Measurements from ENCODE around the gene BRPF1. TPM values are rescaled to one million over a fixed set of nuclear protein-coding genes. Genes with fewer than 3 reads are reported as not detected.

BRPF1 gene
- total and polyA plus RNA-seq, 2 experiments from 2014 or later = 8.0 to 24.7 TPM

DNA sequence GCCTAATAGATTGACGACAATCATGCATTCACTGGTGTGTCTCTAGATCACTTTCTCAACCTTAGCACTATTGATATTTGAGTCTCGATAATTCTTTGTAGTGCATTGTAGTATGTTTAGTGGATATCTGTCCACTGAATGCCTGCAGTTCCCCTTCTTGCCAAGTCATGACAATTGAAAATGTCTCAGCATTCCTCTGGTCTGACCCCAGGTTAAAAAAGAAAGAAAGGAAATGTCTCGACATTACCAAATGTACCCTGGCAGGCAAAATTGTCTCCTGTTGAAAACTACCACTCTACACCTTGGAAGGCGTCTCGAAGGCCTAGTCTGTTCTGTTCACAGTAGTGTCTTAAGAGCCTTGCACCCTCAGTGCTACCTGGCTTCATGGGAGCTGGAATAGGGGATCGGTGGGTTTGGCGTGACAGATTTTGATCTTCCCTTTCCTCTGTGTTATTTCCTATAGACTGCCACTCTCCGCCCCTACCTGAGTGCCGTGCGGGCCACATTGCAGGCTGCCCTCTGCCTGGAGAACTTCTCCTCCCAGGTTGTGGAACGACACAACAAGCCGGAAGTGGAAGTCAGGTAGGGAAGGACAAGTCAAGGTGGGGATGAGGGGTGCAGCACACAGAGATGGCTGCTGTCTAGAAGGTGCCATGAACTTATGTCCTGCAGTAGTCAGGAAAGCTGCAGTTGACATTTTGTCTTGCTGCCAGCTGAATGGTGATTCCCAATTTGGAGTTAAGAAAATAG lies 65.8 kb downstream of the BRPF1 start:
- peaks cover 19% of the 10 kb centered on the region; the same call in 1 of the 2 replicates for H3F3A ChIP-seq (replicated peaks; ENCODE audit: low read depth)
- Mint-ChIP-seq H3K9me3 (no peaks in the 10 kb centered on the region), H3K36me3 (ENCODE audit: low read depth) (peaks cover 73% of the 10 kb centered on the region), H3K27ac (no peak overlapping the region), H3K4me3 (no peak overlapping the region), H3K4me1 (peaks cover 9% of the 10 kb centered on the region), H3K27me3 (ENCODE audit: insufficient read depth, low read depth, poor library complexity) (peaks cover 10% of the 10 kb centered on the region)
- no peak overlapping the region for H3K4me3 ChIP-seq
- H3K4me1 ChIP-seq (ENCODE audit: insufficient read depth) = peaks cover 6% of the 10 kb centered on the region
- H3K36me3 ChIP-seq (ENCODE audit: insufficient read depth) = peaks cover 49% of the 10 kb centered on the region
- no peak overlapping the region for H2AFZ ChIP-seq
- DNase-seq (ENCODE audit: low spot score) (no peak), ATAC-seq (no peak)
- peaks cover 12% of the 10 kb centered on the region for H4K20me1 ChIP-seq (replicated peaks; ENCODE audit: insufficient read depth)
- no peak overlapping the region for H3K27ac ChIP-seq (ENCODE audit: low read depth)
- no peak for TF ChIP-seq POLR2AphosphoS5 (IDR thresholded peaks at IDR 0.05; ENCODE audit: low read depth)
- no peak for TF ChIP-seq CREB1 (CRISPR knock-in tag; IDR thresholded peaks at IDR 0.05; ENCODE audit: low read depth)
- TF ChIP-seq EZH2phosphoT487 (IDR thresholded peaks at IDR 0.05; ENCODE audit: unreplicated experiment) = no peak
- TF ChIP-seq NANOG (IDR thresholded peaks at IDR 0.05; ENCODE audit: borderline replicate concordance) = no peak
- TF ChIP-seq, protein P1, sequence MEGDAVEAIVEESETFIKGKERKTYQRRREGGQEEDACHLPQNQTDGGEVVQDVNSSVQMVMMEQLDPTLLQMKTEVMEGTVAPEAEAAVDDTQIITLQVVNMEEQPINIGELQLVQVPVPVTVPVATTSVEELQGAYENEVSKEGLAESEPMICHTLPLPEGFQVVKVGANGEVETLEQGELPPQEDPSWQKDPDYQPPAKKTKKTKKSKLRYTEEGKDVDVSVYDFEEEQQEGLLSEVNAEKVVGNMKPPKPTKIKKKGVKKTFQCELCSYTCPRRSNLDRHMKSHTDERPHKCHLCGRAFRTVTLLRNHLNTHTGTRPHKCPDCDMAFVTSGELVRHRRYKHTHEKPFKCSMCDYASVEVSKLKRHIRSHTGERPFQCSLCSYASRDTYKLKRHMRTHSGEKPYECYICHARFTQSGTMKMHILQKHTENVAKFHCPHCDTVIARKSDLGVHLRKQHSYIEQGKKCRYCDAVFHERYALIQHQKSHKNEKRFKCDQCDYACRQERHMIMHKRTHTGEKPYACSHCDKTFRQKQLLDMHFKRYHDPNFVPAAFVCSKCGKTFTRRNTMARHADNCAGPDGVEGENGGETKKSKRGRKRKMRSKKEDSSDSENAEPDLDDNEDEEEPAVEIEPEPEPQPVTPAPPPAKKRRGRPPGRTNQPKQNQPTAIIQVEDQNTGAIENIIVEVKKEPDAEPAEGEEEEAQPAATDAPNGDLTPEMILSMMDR (conservative IDR thresholded peaks at IDR 0.05; ENCODE audit: low read depth in 2 of 2) = no peak
- no peak for TF ChIP-seq EZH2 (IDR thresholded peaks at IDR 0.05; ENCODE audit: low read depth, unreplicated experiment)
- TF ChIP-seq, protein P2, sequence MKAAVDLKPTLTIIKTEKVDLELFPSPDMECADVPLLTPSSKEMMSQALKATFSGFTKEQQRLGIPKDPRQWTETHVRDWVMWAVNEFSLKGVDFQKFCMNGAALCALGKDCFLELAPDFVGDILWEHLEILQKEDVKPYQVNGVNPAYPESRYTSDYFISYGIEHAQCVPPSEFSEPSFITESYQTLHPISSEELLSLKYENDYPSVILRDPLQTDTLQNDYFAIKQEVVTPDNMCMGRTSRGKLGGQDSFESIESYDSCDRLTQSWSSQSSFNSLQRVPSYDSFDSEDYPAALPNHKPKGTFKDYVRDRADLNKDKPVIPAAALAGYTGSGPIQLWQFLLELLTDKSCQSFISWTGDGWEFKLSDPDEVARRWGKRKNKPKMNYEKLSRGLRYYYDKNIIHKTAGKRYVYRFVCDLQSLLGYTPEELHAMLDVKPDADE (IDR thresholded peaks at IDR 0.05) = no peak
- TF ChIP-seq, protein P3, sequence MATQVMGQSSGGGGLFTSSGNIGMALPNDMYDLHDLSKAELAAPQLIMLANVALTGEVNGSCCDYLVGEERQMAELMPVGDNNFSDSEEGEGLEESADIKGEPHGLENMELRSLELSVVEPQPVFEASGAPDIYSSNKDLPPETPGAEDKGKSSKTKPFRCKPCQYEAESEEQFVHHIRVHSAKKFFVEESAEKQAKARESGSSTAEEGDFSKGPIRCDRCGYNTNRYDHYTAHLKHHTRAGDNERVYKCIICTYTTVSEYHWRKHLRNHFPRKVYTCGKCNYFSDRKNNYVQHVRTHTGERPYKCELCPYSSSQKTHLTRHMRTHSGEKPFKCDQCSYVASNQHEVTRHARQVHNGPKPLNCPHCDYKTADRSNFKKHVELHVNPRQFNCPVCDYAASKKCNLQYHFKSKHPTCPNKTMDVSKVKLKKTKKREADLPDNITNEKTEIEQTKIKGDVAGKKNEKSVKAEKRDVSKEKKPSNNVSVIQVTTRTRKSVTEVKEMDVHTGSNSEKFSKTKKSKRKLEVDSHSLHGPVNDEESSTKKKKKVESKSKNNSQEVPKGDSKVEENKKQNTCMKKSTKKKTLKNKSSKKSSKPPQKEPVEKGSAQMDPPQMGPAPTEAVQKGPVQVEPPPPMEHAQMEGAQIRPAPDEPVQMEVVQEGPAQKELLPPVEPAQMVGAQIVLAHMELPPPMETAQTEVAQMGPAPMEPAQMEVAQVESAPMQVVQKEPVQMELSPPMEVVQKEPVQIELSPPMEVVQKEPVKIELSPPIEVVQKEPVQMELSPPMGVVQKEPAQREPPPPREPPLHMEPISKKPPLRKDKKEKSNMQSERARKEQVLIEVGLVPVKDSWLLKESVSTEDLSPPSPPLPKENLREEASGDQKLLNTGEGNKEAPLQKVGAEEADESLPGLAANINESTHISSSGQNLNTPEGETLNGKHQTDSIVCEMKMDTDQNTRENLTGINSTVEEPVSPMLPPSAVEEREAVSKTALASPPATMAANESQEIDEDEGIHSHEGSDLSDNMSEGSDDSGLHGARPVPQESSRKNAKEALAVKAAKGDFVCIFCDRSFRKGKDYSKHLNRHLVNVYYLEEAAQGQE (IDR thresholded peaks at IDR 0.05; ENCODE audit: unreplicated experiment) = no peak
- TF ChIP-seq JUNB (IDR thresholded peaks at IDR 0.05; ENCODE audit: unreplicated experiment) = no peak
- TF ChIP-seq ZNF114 (CRISPR knock-in tag; IDR thresholded peaks at IDR 0.05) = no peak
- TF ChIP-seq, protein P4, sequence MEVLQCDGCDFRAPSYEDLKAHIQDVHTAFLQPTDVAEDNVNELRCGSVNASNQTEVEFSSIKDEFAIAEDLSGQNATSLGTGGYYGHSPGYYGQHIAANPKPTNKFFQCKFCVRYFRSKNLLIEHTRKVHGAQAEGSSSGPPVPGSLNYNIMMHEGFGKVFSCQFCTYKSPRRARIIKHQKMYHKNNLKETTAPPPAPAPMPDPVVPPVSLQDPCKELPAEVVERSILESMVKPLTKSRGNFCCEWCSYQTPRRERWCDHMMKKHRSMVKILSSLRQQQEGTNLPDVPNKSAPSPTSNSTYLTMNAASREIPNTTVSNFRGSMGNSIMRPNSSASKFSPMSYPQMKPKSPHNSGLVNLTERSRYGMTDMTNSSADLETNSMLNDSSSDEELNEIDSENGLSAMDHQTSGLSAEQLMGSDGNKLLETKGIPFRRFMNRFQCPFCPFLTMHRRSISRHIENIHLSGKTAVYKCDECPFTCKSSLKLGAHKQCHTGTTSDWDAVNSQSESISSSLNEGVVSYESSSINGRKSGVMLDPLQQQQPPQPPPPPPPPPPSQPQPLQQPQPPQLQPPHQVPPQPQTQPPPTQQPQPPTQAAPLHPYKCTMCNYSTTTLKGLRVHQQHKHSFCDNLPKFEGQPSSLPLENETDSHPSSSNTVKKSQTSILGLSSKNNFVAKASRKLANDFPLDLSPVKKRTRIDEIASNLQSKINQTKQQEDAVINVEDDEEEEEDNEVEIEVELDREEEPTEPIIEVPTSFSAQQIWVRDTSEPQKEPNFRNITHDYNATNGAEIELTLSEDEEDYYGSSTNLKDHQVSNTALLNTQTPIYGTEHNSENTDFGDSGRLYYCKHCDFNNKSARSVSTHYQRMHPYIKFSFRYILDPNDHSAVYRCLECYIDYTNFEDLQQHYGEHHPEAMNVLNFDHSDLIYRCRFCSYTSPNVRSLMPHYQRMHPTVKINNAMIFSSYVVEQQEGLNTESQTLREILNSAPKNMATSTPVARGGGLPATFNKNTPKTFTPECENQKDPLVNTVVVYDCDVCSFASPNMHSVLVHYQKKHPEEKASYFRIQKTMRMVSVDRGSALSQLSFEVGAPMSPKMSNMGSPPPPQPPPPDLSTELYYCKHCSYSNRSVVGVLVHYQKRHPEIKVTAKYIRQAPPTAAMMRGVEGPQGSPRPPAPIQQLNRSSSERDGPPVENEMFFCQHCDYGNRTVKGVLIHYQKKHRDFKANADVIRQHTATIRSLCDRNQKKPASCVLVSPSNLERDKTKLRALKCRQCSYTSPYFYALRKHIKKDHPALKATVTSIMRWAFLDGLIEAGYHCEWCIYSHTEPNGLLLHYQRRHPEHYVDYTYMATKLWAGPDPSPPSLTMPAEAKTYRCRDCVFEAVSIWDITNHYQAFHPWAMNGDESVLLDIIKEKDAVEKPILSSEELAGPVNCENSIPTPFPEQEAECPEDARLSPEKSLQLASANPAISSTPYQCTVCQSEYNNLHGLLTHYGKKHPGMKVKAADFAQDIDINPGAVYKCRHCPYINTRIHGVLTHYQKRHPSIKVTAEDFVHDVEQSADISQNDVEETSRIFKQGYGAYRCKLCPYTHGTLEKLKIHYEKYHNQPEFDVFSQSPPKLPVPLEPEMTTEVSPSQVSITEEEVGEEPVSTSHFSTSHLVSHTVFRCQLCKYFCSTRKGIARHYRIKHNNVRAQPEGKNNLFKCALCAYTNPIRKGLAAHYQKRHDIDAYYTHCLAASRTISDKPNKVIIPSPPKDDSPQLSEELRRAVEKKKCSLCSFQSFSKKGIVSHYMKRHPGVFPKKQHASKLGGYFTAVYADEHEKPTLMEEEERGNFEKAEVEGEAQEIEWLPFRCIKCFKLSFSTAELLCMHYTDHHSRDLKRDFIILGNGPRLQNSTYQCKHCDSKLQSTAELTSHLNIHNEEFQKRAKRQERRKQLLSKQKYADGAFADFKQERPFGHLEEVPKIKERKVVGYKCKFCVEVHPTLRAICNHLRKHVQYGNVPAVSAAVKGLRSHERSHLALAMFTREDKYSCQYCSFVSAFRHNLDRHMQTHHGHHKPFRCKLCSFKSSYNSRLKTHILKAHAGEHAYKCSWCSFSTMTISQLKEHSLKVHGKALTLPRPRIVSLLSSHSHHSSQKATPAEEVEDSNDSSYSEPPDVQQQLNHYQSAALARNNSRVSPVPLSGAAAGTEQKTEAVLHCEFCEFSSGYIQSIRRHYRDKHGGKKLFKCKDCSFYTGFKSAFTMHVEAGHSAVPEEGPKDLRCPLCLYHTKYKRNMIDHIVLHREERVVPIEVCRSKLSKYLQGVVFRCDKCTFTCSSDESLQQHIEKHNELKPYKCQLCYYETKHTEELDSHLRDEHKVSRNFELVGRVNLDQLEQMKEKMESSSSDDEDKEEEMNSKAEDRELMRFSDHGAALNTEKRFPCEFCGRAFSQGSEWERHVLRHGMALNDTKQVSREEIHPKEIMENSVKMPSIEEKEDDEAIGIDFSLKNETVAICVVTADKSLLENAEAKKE (CRISPR knock-in tag; IDR thresholded peaks at IDR 0.05) = no peak
- TF ChIP-seq STAT1 (IDR thresholded peaks at IDR 0.05; ENCODE audit: unreplicated experiment) = no peak
- no peak for TF ChIP-seq ZNF331 (CRISPR knock-in tag; IDR thresholded peaks at IDR 0.05; ENCODE audit: low read depth)
- 0 out of 2 replicates have a peak, but pooled peaks cover 3% of the 10 kb centered on the region for H3K9me2 ChIP-seq (ENCODE audit: insufficient read depth)
- H3K4me2 ChIP-seq = no peak overlapping the region
- no peaks in the 10 kb centered on the region for H3K27me3 ChIP-seq (ENCODE audit: insufficient read depth)
- peaks cover 40% of the 10 kb centered on the region for H3K79me2 ChIP-seq (replicated peaks; ENCODE audit: insufficient read depth)
